ENCODE results near the gene GFOD2. TPM values are rescaled to one million over a fixed set of nuclear protein-coding genes. Genes with fewer than 3 reads are reported as not detected.

Gene GFOD2
- polyA plus RNA-seq, 3 donors, result 23.6 to 26.2 (median 24.6) TPM

GRCh38 chr16:67736858-67737257 is 17.7 kb upstream of the GFOD2 start:
- DNase-seq, result no peak

- DNase-seq, result no peak
These were observed 15.7 kb upstream of the GFOD2 start for GRCh38 chr16:67734731-67735201.

- DNase-seq, result no peak
These were observed 14.8 kb upstream of the GFOD2 start for GRCh38 chr16:67733734-67734470.

DNA sequence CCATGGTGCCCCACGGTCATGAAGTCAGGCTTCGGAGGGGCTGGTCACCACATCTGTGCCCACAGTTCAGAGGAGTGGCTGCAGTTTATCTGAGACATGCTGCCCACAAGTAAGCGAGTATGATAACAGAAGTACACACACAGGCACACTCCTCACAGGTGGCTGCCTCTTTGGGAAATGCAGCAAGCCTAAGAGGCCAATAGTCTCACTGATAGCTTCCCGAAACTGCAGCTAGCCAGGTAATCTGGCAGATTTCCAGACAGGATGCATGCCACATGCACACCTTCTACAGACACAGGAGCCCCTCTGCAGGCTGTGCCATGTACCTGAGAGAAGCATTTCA is 12.6 kb upstream of the GFOD2 start:
- DNase-seq, result peak; percentile 8

DNA sequence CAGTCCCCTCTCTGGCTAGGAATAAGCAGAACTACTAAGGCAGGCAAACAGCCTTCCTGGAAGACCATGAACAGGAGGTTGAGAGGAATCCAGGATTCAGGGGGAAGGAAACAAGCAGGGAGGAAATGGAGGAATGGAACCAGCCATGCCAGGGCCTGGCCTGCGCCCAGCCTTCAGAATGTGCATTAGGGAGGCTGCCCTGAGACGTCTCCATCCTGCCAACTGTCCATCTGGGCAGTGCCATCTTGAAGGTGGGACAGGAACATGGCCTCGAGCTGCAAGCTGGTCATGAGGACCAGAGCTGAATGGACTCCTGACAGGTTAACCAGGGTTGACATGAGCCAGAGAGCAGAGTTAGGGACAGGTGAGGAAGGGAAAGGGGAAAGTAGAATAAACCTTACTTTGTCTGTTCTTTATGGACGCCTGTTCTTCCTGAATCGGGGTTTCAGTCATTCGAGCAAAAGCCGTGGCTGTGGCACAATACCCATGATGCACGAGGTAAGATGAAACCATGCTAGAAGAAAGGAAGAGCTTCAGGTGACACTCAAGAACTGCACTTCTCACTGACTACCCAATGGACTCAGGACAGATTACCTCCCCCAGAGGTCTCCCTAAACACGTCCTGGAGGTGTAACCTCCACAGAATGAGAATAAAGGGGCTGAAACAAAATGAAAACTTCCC is 12.1 kb upstream of the GFOD2 start:
- DNase-seq, result no peak

DNA sequence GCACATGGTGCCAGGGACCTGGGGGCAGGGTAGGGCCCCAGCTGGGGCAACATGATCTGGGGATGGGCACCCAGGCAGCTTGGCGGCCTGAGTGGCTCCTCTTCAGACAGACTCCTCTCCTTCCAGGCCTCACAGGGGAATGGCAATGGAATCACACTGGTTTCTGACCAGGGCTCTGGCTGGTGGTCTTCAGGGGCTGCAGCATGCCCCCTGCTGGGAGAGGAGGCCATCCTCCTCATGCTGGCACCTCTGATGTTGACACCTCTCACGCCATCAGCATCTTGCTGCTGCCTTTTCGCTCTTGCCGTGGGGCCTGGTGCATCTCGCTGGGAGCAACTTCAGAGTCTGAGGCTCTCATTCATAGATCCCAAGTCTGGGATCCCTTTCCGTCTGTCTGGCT is 11.2 kb upstream of the GFOD2 start:
- no peak for DNase-seq

- DNase-seq, result no peak
These were observed 10.6 kb upstream of the GFOD2 start for GRCh38 chr16:67729636-67730248.

GRCh38 chr16:67727521-67728485 is 8.7 kb upstream of the GFOD2 start:
- no peak for DNase-seq

DNA sequence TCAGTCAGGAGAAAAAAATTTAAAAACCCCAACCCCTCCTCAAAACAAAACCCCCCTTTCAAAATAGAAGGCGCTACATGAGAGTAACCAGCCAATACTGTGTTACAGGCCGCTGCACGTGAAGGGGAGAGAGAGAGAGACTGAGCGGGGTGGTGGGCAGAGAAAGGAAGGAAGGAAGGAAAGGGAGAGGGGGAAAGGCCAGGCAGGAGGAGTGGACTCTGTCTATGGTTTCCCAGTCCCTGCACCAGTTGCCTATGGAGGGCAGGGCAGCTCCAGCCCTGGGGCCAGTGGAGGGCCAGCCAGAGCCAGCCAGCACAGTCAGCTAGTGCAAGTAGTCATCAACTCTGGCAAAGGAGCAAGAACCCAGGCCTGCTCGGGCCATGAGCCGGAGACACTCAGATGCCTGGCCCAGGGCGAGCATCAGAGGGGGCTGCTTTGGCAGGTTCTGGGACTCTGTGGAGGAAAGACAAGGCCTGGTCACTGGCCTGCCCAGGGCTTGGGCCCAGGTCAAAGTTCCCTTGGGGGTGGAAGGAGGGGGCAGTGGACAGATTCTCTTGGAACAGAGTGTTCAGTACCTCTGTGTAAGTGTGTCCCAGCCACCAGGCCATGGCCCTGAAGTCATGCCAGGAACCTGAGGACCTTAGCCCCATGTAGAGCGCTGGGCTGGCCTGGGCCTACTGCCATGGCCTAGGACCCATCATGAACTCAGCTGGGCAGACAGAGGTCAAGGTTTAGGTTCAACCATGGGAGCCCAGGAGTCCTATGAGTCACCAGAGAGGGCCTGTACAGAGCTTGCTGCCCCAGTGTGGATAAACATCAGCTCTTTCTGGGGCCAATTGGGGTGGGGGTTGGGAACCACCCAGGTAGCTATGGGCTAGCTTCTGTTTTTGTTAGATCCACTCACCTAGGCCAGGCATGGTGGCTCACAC is 7.3 kb upstream of the GFOD2 start:
- DNase-seq, result no peak

DNA sequence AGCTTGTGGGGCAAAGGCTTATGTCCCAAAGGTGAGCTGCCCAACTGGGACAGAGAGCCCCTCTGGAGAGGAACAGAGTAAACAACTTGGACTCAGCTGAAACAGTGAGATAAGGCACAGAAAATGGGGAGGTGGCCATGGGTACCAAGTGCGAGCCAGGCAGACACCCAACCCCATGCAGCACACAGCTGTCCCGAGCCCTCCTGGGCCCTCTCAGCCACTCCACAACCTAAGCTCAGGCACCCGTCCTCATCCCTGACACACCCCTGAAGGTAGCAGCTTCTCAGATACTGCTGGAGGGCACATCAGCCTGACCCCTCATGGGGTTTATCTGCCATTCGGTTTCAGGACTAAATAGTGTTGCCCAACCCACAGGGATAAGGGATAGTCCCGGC is 4.8 kb upstream of the GFOD2 start:
- no peak for DNase-seq

DNA sequence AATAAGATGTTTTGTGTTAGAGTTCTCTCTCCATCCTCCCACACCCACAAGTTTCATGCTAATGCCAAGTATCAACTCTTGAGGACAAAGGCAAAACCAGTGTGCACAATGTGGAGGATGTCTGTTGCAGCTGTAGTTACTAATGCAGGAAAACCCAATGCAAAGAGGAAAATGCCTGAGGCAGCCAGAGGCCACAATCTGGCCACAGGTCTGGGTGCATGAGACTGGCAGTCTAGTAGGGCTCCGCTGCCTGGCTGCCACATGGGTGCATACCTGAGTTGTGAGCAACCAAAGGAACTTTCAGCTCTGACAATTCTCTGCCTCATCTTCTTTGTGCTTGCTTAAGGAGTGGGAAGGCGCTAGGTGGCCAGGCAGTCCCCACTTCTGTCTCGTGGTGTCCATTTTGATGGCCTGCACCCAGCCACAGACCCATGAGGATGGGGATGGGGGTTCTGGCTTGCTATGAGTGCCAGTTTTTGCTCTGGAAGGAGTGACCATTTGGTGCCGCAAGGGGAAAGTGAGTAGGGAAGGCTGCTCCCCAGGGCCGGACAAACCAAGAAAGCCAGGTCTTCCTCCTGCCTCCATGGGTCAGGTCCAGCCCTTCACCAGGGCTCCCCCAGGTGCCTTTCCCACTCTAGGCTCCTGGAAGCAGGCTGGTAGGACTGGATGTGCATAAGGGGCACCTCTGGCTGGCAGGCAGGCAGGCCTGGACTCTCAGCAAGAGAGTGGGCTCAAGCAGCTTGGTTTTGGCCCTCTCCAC is 4.2 kb upstream of the GFOD2 start:
- DNase-seq, result no peak

- no peak for DNase-seq
These were observed 1.1 kb upstream of the GFOD2 start for GRCh38 chr16:67720236-67720635.

DNA sequence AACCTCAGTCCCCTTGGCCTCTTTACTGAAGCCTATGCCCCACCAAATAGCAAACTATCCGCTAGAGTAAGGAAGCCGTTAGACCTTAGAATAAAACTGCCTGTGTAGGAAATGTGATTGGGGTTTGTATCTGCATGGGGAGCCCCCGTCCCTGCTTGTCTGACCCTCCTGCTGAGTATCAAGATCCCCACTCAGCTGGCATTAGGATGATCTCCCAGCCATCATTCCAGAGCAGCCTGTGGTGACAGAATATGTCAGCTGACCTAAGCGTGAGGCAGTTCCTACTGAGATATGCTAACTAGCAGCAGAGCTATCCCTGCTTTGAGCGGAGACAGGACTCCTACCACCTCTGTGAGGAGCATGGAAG is 645 bp upstream of the GFOD2 start:
- no peak for DNase-seq

DNA sequence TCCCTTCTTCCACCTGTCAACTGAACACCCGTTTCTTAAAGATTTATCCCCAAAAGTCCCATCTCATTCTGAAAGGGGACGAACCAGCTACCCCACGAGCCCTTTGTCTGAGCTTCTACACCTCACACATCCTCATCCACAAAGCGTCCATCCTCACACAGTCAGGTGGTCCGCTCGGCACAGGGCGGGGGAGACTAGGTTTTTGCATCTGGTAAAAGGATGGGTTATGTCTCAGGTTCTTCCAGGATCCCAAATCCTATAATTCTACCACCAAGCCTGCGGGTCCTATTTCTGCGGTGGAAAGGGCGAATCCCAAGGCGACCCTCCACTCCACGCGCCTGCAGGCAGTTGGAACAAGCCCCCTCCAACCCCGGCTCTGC is 458 bp downstream of the GFOD2 start:
- no peak for DNase-seq

GRCh38 chr16:67716097-67716496 is 3.0 kb downstream of the GFOD2 start:
- DNase-seq, result no peak

DNA sequence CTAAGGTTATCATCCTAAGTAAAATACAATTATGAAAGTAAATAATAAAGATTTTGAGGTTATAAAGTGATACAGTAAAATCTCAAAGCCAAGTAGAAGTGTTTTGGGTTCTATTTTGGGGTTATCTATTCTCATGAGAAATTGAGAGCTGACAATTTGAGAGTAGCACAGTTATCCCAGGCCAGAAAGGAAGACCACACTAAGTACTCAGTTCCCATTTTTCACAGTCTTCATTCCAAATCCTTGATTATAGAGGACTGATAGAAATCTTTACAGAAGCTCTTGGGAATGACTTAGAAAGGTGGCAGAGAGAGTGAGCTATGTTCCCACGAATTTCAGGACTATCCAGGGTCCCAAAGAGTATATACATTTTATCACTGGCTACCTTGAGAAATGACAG is 4.6 kb downstream of the GFOD2 start:
- no peak for DNase-seq

DNA sequence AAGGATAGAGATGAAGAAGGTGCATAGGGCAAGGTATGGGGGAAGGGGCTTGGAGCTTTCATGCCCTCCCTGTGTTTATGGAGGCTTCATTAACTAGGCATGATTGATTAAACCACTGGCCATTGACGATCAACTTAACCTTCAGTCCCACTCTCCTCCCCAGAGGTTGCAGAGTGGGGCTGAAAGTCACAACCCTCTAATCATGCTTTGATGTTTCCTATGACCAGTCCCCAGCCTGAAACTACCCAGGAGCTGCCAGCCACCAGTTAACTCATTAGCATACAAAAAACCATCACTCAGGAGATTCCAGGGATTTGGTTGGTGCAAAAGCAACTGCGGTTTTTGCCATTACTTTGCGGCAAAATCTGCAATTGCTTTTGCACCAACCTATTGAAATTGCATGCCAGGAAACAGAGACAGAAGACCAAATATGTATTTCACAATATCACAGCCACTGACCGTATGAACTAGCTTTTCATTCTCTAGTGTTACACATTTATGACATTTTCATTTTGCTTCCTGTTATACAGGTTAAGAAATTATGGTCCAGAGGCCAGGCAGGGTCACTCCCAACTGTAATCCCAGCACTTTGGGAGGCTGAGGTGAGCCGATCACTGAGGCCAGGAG is 5.4 kb downstream of the GFOD2 start:
- DNase-seq, result no peak

GRCh38 chr16:67710607-67711006 is 8.5 kb downstream of the GFOD2 start:
- DNase-seq, result no peak

- no peak for DNase-seq
These were observed 10.1 kb downstream of the GFOD2 start for GRCh38 chr16:67709050-67709449.

DNA sequence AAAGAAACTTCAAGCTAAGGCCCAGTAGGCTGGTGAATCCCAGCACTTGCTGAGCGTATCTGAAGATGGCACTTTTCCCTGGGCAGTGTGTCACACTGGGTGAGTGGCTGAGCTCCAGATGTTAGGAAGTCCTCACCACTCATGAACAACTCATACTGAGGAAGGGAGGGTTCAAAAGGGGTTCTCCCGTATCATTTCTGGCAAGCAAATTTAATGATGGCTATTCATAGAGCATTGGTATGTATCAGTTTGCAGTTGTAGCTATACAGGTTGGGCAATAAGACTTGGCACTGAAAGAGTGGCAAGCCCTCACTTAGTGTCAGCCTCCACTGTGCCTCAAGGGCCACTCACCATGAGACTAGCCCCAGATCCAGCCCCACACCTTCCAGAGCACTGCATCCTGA is 10.7 kb downstream of the GFOD2 start:
- DNase-seq, result no peak
